GM21723 (cell line): ENCODE data around the gene C1QTNF5.

Source experiments
- ATAC-seq: cut with Tn5 transposase; IDR thresholded peaks from one replicate; pipeline ENCODE4 v1.9.1; 2021; ENCODE audit warnings: mild to moderate bottlenecking, moderate library complexity; ENCODE audit not compliant: unreplicated experiment

Gene C1QTNF5

GRCh38 chr11:119359365-119360214 lies 18.9 kb upstream of the C1QTNF5 start:
- ATAC-seq, result no peak

- ATAC-seq, result no peak
Measured at GRCh38 chr11:119357074-119357473, 16.4 kb upstream of the C1QTNF5 start.

GRCh38 chr11:119356349-119357031 lies 15.8 kb upstream of the C1QTNF5 start:
- peak; percentile 79 for ATAC-seq

- ATAC-seq, result no peak
Measured at GRCh38 chr11:119355091-119355843, 14.6 kb upstream of the C1QTNF5 start.

GRCh38 chr11:119352857-119353260 lies 12.2 kb upstream of the C1QTNF5 start:
- ATAC-seq, result no peak

GRCh38 chr11:119351232-119351631 lies 10.5 kb upstream of the C1QTNF5 start:
- no peak for ATAC-seq

GRCh38 chr11:119350302-119350701 lies 9.6 kb upstream of the C1QTNF5 start:
- no peak for ATAC-seq

GRCh38 chr11:119347940-119348605 lies 7.4 kb upstream of the C1QTNF5 start:
- no peak for ATAC-seq

GRCh38 chr11:119347242-119347641 lies 6.6 kb upstream of the C1QTNF5 start:
- ATAC-seq, result no peak

- ATAC-seq, result no peak
Measured at GRCh38 chr11:119346605-119347004, 5.9 kb upstream of the C1QTNF5 start, which contains the start of gene MFRP. Gene MFRP, minus strand, starts transcription at chr11:119346705. Its CDS starts 192 bp downstream, at chr11:119346513.

- no peak for ATAC-seq
Measured at GRCh38 chr11:119345685-119346084, 5.0 kb upstream of the C1QTNF5 start.

GRCh38 chr11:119344291-119345010 lies 3.8 kb upstream of the C1QTNF5 start:
- ATAC-seq, result no peak

GRCh38 chr11:119343726-119344125 lies 3.0 kb upstream of the C1QTNF5 start:
- ATAC-seq, result no peak

GRCh38 chr11:119342362-119343130 lies 1.9 kb upstream of the C1QTNF5 start:
- no peak for ATAC-seq

GRCh38 chr11:119342023-119342300 lies 1.3 kb upstream of the C1QTNF5 start:
- ATAC-seq, result no peak

GRCh38 chr11:119341222-119342022 lies 739 bp upstream of the C1QTNF5 start:
- ATAC-seq, result no peak

GRCh38 chr11:119339589-119340334 lies 921 bp downstream of the C1QTNF5 start:
- ATAC-seq, result no peak

- no peak for ATAC-seq
Measured at GRCh38 chr11:119338965-119339588, 1.6 kb downstream of the C1QTNF5 start.
